Cardiac muscle cell (in vitro differentiated cells and primary cell): ENCODE results near the gene RFX1. TPM values are rescaled to one million over a fixed set of nuclear protein-coding genes. Genes with fewer than 3 reads are reported as not detected.

Experiments used
- DNase-seq, 2 donors: peaks; one replicate each; pipeline versions ENCODE4 v3.0.0 to v3.0.0-alpha.2; 2010 to 2017; ENCODE audit warnings: low read depth in 1 of 2, low spot score in 1 of 2
- H3K27ac ChIP-seq: fragments of 200-600 bp; sonication (generic); 2 replicates; pipeline ENCODE4 v1.5.1; 2016
- H3K27me3 ChIP-seq: fragments of 200-600 bp; sonication (generic); 2 replicates; pipeline ENCODE4 v1.6.0; 2016; ENCODE audit warnings: control low read depth
- H3K36me3 ChIP-seq: fragments of 200-600 bp; sonication (generic); 2 replicates; pipeline ENCODE4 v1.5.1; 2016; ENCODE audit warnings: control low read depth
- H3K4me1 ChIP-seq: fragments of 200-600 bp; sonication (generic); 2 replicates; pipeline ENCODE4 v1.8.1; 2017; ENCODE audit warnings: low read depth, mild to moderate bottlenecking, mixed run types
- H3K4me3 ChIP-seq: fragments of 200-600 bp; sonication (generic); 2 replicates; pipeline ENCODE4 v1.5.1; 2016; ENCODE audit warnings: mild to moderate bottlenecking
- H3K9me3 ChIP-seq: fragments of 200-600 bp; sonication (generic); 2 replicates; pipeline ENCODE4 v1.5.1; 2017; ENCODE audit warnings: low read depth, mild to moderate bottlenecking, control low read depth
- CTCF ChIP-seq: IDR thresholded peaks from 2 replicates; pipeline ENCODE4 v1.5.1; 2012; ENCODE audit warnings: low read depth, mild to moderate bottlenecking, low read length
- polyA plus RNA-seq: library from polyadenylated mRNA; unstranded; fragments of >200 nt; fragmentation: Nextera tagmentation; extraction: Ambion mirVana; gene quantifications from 2 replicates; pipeline ENCODE4 v1.2.1, GENCODE V29; 2016
- total RNA-seq: library from RNA; depleted of rRNA; stranded (reverse); fragments of >200 nt; gene quantifications from 2 replicates; pipeline ENCODE4 v1.2.3, GENCODE V29; 2016

Gene RFX1
- total and polyA plus RNA-seq, 2 experiments from 2014 or later: 3.3 to 8.9 TPM

- Histone ChIP-seq H3K27ac (no peak overlapping the region), H3K9me3 (no peaks in the 10 kb centered on the region), H3K27me3 (peaks cover 16% of the 10 kb centered on the region), H3K36me3 (peaks cover 19% of the 10 kb centered on the region), H3K4me1 (no peaks in the 10 kb centered on the region), H3K4me3 (no peak overlapping the region)
- peak in 1 of 2 donors; percentile 73 for DNase-seq
- no peak for TF ChIP-seq CTCF
These were observed 43.2 kb downstream of the RFX1 start for GRCh38 chr19:13962699-13963602.

GRCh38 chr19:13961826-13962698, 44.1 kb downstream of the RFX1 start:
- peak; percentile 36 to 52 for DNase-seq
- no peaks in the 10 kb centered on the region for H3K4me1 ChIP-seq
- H3K27ac ChIP-seq: no peak overlapping the region
- no peaks in the 10 kb centered on the region for H3K9me3 ChIP-seq
- H3K4me3 ChIP-seq: no peak overlapping the region
- peaks cover 15% of the 10 kb centered on the region for H3K36me3 ChIP-seq
- TF ChIP-seq CTCF: no peak
- peaks cover 16% of the 10 kb centered on the region for H3K27me3 ChIP-seq

GRCh38 chr19:13960863-13961784, 45.0 kb downstream of the RFX1 start:
- DNase-seq: no peak
- no peak overlapping the region for H3K27ac ChIP-seq
- H3K9me3 ChIP-seq: no peaks in the 10 kb centered on the region
- no peaks in the 10 kb centered on the region for H3K4me1 ChIP-seq
- peaks cover 16% of the 10 kb centered on the region for H3K27me3 ChIP-seq
- H3K4me3 ChIP-seq: no peak overlapping the region
- TF ChIP-seq CTCF: no peak
- H3K36me3 ChIP-seq: peaks cover 18% of the 10 kb centered on the region

GRCh38 chr19:13959962-13960862, 45.9 kb downstream of the RFX1 start:
- peaks cover 21% of the 10 kb centered on the region for H3K36me3 ChIP-seq
- no peak for DNase-seq

More at GRCh38 chr19:13959962-13960862, 45.9 kb downstream of the RFX1 start:
- H3K4me1 ChIP-seq: no peaks in the 10 kb centered on the region
- H3K4me3 ChIP-seq: no peak overlapping the region
- TF ChIP-seq CTCF: peak; percentile 28
- no peak overlapping the region for H3K27ac ChIP-seq
- H3K9me3 ChIP-seq: no peaks in the 10 kb centered on the region
- peaks cover 16% of the 10 kb centered on the region for H3K27me3 ChIP-seq
